GM12891 (cell line): Measurements from ENCODE around the gene ZSCAN1.

Source experiments
- PAX5 ChIP-seq: IDR thresholded peaks from 2 replicates; pipeline ENCODE4 v1.6.1; 2011; ENCODE audit warnings: low read length, moderate library complexity, mild to moderate bottlenecking; ENCODE audit not compliant: insufficient read depth, severe bottlenecking
- POLR2A ChIP-seq: IDR thresholded peaks from 2 replicates; pipeline ENCODE4 v1.6.1; 2011; ENCODE audit warnings: low read depth, low read length, control low read depth
- POLR2AphosphoS5 ChIP-seq: IDR thresholded peaks from 2 replicates; pipeline ENCODE4 v1.6.1; 2011; ENCODE audit warnings: low read depth, low read length, control low read depth
- TAF1 ChIP-seq: IDR thresholded peaks from 2 replicates; pipeline ENCODE4 v1.6.1; 2011; ENCODE audit warnings: low read depth, low read length, control low read depth

- TF ChIP-seq POLR2AphosphoS5 (no peak), POLR2A (no peak), TAF1 (no peak), PAX5 (no peak)
Measured at GRCh38 chr19:58098682-58098998, 64.8 kb downstream of the ZSCAN1 start.
